ENCODE results near the gene PTPRG. TPM values are rescaled to one million over a fixed set of nuclear protein-coding genes. Genes with fewer than 3 reads are reported as not detected.

The PTPRG gene
- total and polyA plus RNA-seq, 2 donors: 3.9 to 4.1 TPM

DNA sequence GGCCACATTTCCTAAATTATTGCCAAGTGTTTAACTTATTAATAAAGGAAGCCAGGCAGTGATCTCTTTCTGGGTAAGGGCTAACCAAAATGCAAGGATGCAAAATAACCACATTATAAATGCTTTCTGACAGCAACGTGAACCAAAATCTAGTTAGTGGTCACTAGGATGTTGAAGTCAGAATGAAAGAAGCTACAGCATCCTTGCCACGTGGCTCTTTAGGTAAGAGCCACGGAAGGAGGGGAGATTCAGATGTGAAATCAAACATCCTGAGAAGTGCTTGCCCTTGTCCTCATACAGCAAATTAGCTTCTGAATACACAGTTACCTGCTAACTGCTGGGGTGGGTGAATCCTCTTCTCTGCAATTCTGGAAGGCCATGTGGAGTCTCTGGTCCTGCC lies 565.7 kb downstream of the PTPRG start:
- no peak overlapping the region for H3K27ac ChIP-seq (ENCODE audit: low read depth in 1 of 2, low read length in 1 of 2)
- H3K36me3 ChIP-seq (ENCODE audit: control insufficient read depth in 2 of 2, insufficient read depth in 2 of 2, low read length in 1 of 2): no peaks in the 10 kb centered on the region
- WGBS: 90% methylated on average over 3 of the region's 3 CpGs
- no peak overlapping the region for H3K4me3 ChIP-seq (ENCODE audit: low read length in 2 of 2)
- H3K9me3 ChIP-seq (ENCODE audit: control insufficient read depth in 2 of 2, insufficient read depth in 1 of 2, low read length in 1 of 2): no peaks in the 10 kb centered on the region
- H3K4me1 ChIP-seq (ENCODE audit: control insufficient read depth in 2 of 2, insufficient read depth in 2 of 2, low read length in 2 of 2): no peaks in the 10 kb centered on the region
- no peaks in the 10 kb centered on the region for H3K27me3 ChIP-seq (ENCODE audit: control insufficient read depth in 2 of 2, insufficient read depth in 1 of 2, low read length in 1 of 2)
- DNase-seq (ENCODE audit: low read depth in 6 of 9, low spot score in 9 of 9): no peak

DNA sequence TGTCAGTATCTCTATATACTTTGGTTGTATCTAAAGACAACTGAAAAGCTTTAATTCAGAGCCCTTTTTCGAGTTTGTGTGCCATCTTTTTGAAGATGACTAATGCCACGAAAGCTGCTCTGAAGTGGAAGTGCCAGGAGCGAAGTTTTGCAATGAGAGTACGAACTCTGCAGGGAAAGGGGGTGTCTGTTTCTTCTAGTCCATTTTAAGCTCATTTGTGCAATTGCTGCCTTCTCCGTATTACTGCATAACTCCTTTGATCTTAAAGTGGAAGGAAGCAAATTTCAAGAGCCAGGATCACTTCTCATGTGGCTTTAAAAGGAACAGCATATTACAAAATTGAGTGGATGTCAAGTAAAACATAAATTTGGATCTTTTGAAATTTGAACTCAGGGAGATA lies 566.7 kb downstream of the PTPRG start:
- DNase-seq (ENCODE audit: low read depth in 6 of 9, low spot score in 9 of 9): no peak

DNA sequence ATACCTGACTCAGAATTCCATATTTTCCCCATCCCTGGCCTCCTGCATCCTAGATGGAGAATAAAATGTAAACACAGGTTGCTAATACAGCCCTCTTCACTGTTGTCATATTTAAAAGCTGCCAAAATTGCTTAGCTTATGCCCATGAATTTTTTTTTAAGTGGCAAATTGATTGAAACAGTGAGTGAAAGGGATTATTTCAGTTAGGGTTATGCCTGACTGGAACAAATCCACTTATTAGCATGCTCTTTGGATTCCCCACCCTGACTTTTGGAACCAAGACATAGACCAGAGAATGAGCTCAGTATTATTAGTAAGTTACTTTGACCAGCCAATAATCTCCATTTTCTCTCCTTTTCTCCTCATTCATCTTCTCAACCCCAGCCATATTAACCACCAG lies 567.3 kb downstream of the PTPRG start:
- Histone ChIP-seq H3K36me3 (ENCODE audit: control insufficient read depth in 2 of 2, insufficient read depth in 2 of 2, low read length in 1 of 2) (no peaks in the 10 kb centered on the region), H3K9me3 (ENCODE audit: control insufficient read depth in 2 of 2, insufficient read depth in 1 of 2, low read length in 1 of 2) (no peaks in the 10 kb centered on the region), H3K4me3 (ENCODE audit: low read length in 2 of 2) (no peak overlapping the region), H3K27ac (ENCODE audit: low read depth in 1 of 2, low read length in 1 of 2) (no peak overlapping the region), H3K27me3 (ENCODE audit: control insufficient read depth in 2 of 2, insufficient read depth in 1 of 2, low read length in 1 of 2) (no peaks in the 10 kb centered on the region), H3K4me1 (ENCODE audit: control insufficient read depth in 2 of 2, insufficient read depth in 2 of 2, low read length in 2 of 2) (no peaks in the 10 kb centered on the region)
- no peak for DNase-seq (ENCODE audit: low read depth in 6 of 9, low spot score in 9 of 9)

More for the DNA sequence above, 566.7 kb downstream of the PTPRG start:
- Histone ChIP-seq H3K4me1 (ENCODE audit: control insufficient read depth in 2 of 2, insufficient read depth in 2 of 2, low read length in 2 of 2) (no peaks in the 10 kb centered on the region), H3K27me3 (ENCODE audit: control insufficient read depth in 2 of 2, insufficient read depth in 1 of 2, low read length in 1 of 2) (no peaks in the 10 kb centered on the region), H3K27ac (ENCODE audit: low read depth in 1 of 2, low read length in 1 of 2) (no peak overlapping the region), H3K9me3 (ENCODE audit: control insufficient read depth in 2 of 2, insufficient read depth in 1 of 2, low read length in 1 of 2) (no peaks in the 10 kb centered on the region), H3K36me3 (ENCODE audit: control insufficient read depth in 2 of 2, insufficient read depth in 2 of 2, low read length in 1 of 2) (no peaks in the 10 kb centered on the region), H3K4me3 (ENCODE audit: low read length in 2 of 2) (no peak overlapping the region)
- WGBS: 85% methylated on average over 5 of the region's 5 CpGs

GRCh38 chr3:62131050-62131449 lies 569.7 kb downstream of the PTPRG start:
- peaks cover 0 to 2% of the 10 kb centered on the region in 2 donors for H3K27me3 ChIP-seq (ENCODE audit: control insufficient read depth in 2 of 2, insufficient read depth in 1 of 2, low read length in 1 of 2)
- H3K36me3 ChIP-seq (ENCODE audit: control insufficient read depth in 2 of 2, insufficient read depth in 2 of 2, low read length in 1 of 2): no peaks in the 10 kb centered on the region
- H3K4me3 ChIP-seq (ENCODE audit: low read length in 2 of 2): no peak overlapping the region
- H3K9me3 ChIP-seq (ENCODE audit: control insufficient read depth in 2 of 2, insufficient read depth in 1 of 2, low read length in 1 of 2): no peaks in the 10 kb centered on the region
- H3K27ac ChIP-seq (ENCODE audit: low read depth in 1 of 2, low read length in 1 of 2): no peak overlapping the region
- no peaks in the 10 kb centered on the region for H3K4me1 ChIP-seq (ENCODE audit: control insufficient read depth in 2 of 2, insufficient read depth in 2 of 2, low read length in 2 of 2)
- no peak for DNase-seq (ENCODE audit: low read depth in 6 of 9, low spot score in 9 of 9)
- WGBS: 71% methylated on average over 2 of the region's 2 CpGs

DNA sequence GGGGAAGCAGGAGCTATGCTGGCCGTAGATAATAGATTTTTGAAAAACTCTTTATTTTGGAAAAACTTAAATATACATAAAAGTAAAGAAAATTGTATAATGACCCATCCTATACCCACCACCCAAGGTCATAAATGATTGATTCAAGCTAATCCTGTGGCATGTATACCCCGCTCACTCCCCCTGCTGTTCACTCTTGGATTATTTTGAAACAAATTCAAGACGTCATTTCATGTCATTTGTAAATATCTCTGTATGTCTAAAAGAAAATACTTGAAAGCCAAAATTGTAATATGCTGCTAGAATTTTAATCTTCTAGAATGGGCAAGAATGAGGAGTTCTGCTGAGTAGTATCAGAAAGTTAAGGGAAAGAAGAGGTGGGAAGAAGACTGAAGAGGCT lies 570.2 kb downstream of the PTPRG start:
- no peak overlapping the region for H3K4me3 ChIP-seq (ENCODE audit: low read length in 2 of 2)
- no peak overlapping the region for H3K27ac ChIP-seq (ENCODE audit: low read depth in 1 of 2, low read length in 1 of 2)
- H3K4me1 ChIP-seq (ENCODE audit: control insufficient read depth in 2 of 2, insufficient read depth in 2 of 2, low read length in 2 of 2): no peaks in the 10 kb centered on the region
- DNase-seq (ENCODE audit: low read depth in 6 of 9, low spot score in 9 of 9): peak in 2 of 9 donors; percentile 15 to 18
- no peaks in the 10 kb centered on the region for H3K9me3 ChIP-seq (ENCODE audit: control insufficient read depth in 2 of 2, insufficient read depth in 1 of 2, low read length in 1 of 2)
- peaks cover 0 to 2% of the 10 kb centered on the region in 2 donors for H3K27me3 ChIP-seq (ENCODE audit: control insufficient read depth in 2 of 2, insufficient read depth in 1 of 2, low read length in 1 of 2)
- no peaks in the 10 kb centered on the region for H3K36me3 ChIP-seq (ENCODE audit: control insufficient read depth in 2 of 2, insufficient read depth in 2 of 2, low read length in 1 of 2)
- WGBS: 68% methylated on average over 3 of the region's 3 CpGs

DNA sequence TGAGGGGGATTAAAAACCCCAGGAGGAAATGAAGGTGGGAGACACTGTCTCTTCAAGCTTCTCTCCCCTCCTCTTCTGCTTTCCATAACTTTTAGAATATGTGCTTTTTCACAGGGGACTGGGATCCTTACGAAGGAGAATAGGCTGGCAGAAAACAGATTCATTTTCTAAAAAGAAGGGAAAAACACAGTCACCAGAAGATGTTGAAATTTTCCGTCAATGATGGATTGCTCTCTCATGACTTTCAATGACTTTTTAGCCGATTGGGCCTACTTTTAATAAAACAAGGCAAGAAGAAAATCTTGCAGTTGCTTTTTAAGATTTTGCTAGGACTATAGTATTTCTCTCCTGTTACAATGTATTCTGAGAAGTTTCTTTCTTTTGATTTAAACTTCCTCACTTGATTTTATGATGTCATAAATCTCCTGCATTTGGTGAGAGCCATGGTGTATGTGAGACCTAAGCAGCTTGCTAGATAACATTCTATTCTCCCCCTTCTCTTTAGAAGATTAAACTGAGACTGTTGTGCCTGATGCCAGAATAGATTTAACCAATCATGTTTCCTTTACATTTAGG lies 570.7 kb downstream of the PTPRG start:
- H3K27me3 ChIP-seq (ENCODE audit: control insufficient read depth in 2 of 2, insufficient read depth in 1 of 2, low read length in 1 of 2): peaks cover 0 to 2% of the 10 kb centered on the region in 2 donors
- no peak for DNase-seq (ENCODE audit: low read depth in 6 of 9, low spot score in 9 of 9)

GRCh38 chr3:62133015-62133414 lies 571.6 kb downstream of the PTPRG start:
- Histone ChIP-seq H3K4me3 (ENCODE audit: low read length in 2 of 2) (no peak overlapping the region), H3K4me1 (ENCODE audit: control insufficient read depth in 2 of 2, insufficient read depth in 2 of 2, low read length in 2 of 2) (no peaks in the 10 kb centered on the region), H3K27me3 (ENCODE audit: control insufficient read depth in 2 of 2, insufficient read depth in 1 of 2, low read length in 1 of 2) (peaks cover 0 to 2% of the 10 kb centered on the region in 2 donors), H3K36me3 (ENCODE audit: control insufficient read depth in 2 of 2, insufficient read depth in 2 of 2, low read length in 1 of 2) (no peaks in the 10 kb centered on the region), H3K9me3 (ENCODE audit: control insufficient read depth in 2 of 2, insufficient read depth in 1 of 2, low read length in 1 of 2) (no peaks in the 10 kb centered on the region), H3K27ac (ENCODE audit: low read depth in 1 of 2, low read length in 1 of 2) (no peak overlapping the region)
- WGBS: 83% methylated on average over 5 of the region's 5 CpGs
- DNase-seq (ENCODE audit: low read depth in 6 of 9, low spot score in 9 of 9): no peak

More for the DNA sequence above, 570.7 kb downstream of the PTPRG start:
- H3K4me1 ChIP-seq (ENCODE audit: control insufficient read depth in 2 of 2, insufficient read depth in 2 of 2, low read length in 2 of 2): no peaks in the 10 kb centered on the region
- no peak overlapping the region for H3K4me3 ChIP-seq (ENCODE audit: low read length in 2 of 2)
- H3K27ac ChIP-seq (ENCODE audit: low read depth in 1 of 2, low read length in 1 of 2): no peak overlapping the region
- 77% methylated on average over 3 of the region's 3 CpGs for WGBS
- H3K36me3 ChIP-seq (ENCODE audit: control insufficient read depth in 2 of 2, insufficient read depth in 2 of 2, low read length in 1 of 2): no peaks in the 10 kb centered on the region
- no peaks in the 10 kb centered on the region for H3K9me3 ChIP-seq (ENCODE audit: control insufficient read depth in 2 of 2, insufficient read depth in 1 of 2, low read length in 1 of 2)

DNA sequence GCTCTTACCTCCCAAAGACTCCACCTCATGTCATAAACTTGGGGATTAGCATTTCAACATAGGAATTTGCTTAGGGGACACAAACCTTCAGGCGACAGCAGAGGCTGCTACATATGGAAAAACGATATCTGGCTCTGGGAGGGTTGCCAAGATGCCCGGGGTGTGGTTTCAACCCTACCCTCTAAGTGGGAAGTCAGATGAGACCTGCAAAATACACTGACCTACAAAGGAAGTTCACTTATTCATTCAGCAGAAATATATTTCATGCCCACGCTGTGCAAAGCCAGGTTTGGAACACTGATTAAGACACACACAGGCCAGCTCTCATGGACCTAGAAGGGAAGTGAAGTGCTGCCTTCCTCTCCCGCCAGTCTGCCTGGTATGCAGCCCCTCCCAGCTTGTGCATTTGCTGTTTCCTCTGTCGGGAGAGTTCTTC lies 572.7 kb downstream of the PTPRG start:
- WGBS: 5% methylated on average over 6 of the region's 6 CpGs
- no peaks in the 10 kb centered on the region for H3K4me1 ChIP-seq (ENCODE audit: control insufficient read depth in 2 of 2, insufficient read depth in 2 of 2, low read length in 2 of 2)
- H3K27ac ChIP-seq (ENCODE audit: low read depth in 1 of 2, low read length in 1 of 2): no peak overlapping the region
- H3K27me3 ChIP-seq (ENCODE audit: control insufficient read depth in 2 of 2, insufficient read depth in 1 of 2, low read length in 1 of 2): peaks cover 0 to 2% of the 10 kb centered on the region in 2 donors
- no peaks in the 10 kb centered on the region for H3K36me3 ChIP-seq (ENCODE audit: control insufficient read depth in 2 of 2, insufficient read depth in 2 of 2, low read length in 1 of 2)
- DNase-seq (ENCODE audit: low read depth in 6 of 9, low spot score in 9 of 9): no peak
- H3K9me3 ChIP-seq (ENCODE audit: control insufficient read depth in 2 of 2, insufficient read depth in 1 of 2, low read length in 1 of 2): no peaks in the 10 kb centered on the region
- H3K4me3 ChIP-seq (ENCODE audit: low read length in 2 of 2): no peak overlapping the region

- Histone ChIP-seq H3K9me3 (ENCODE audit: control insufficient read depth in 2 of 2, insufficient read depth in 1 of 2, low read length in 1 of 2) (no peaks in the 10 kb centered on the region), H3K4me3 (ENCODE audit: low read length in 2 of 2) (no peak overlapping the region), H3K36me3 (ENCODE audit: control insufficient read depth in 2 of 2, insufficient read depth in 2 of 2, low read length in 1 of 2) (no peaks in the 10 kb centered on the region), H3K27me3 (ENCODE audit: control insufficient read depth in 2 of 2, insufficient read depth in 1 of 2, low read length in 1 of 2) (peaks cover 0 to 2% of the 10 kb centered on the region in 2 donors), H3K4me1 (ENCODE audit: control insufficient read depth in 2 of 2, insufficient read depth in 2 of 2, low read length in 2 of 2) (no peaks in the 10 kb centered on the region), H3K27ac (ENCODE audit: low read depth in 1 of 2, low read length in 1 of 2) (no peak overlapping the region)
- 97% methylated on average over 7 of the region's 7 CpGs for WGBS
- DNase-seq (ENCODE audit: low read depth in 6 of 9, low spot score in 9 of 9): no peak
Measured at GRCh38 chr3:62135741-62136140, 574.4 kb downstream of the PTPRG start.
